ENCODE measurements around the gene VASP.

DNA sequence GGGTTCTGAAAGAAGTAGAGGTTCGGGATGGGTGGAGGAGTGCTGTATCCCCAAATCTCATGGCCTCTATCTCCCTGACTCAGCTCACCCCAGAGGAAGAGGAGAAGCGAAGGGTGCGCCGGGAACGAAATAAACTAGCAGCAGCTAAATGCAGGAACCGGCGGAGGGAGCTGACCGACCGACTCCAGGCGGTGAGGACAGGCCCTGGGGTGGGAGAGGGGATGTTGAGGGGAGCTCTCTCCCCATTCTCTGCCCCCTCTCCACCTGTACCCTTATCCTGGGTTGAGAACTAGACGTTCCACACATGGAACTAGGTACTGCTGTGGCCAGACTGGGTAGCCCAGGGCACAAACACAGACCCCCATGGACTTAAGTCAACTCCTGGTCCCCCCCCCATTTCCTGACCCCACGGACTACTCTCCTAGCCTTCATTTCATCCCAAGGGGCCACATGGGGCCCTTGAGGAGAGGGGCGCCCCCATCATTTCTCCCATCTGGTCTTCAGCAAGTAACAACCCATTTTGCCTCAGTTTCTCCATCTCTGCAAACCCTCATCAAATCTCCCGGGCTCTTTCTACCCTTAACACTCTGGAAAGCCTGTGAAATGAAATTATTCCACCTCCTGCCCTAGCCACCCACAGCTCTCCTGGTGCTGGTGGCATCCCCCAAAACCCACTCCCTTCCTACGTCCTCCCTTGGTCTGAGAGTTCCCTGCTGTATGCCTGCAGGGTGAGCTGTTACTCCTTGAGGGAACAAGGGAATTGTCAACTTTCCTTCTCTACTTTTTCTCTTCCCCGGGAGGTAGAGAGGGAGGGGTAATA lies 36.0 kb upstream of the VASP start:
- TF ChIP-seq IRF2 (CRISPR knock-in tag; IDR thresholded peaks at IDR 0.05) (no peak), EZH2 (conservative IDR thresholded peaks at IDR 0.05; ENCODE audit: low read depth, low read length) (no peak), FOXA3 (CRISPR knock-in tag; IDR thresholded peaks at IDR 0.05) (no peak), ESRRA (CRISPR knock-in tag; IDR thresholded peaks at IDR 0.05; ENCODE audit: low read depth) (no peak), HDAC6 (IDR thresholded peaks at IDR 0.05; ENCODE audit: low read depth, low read length) (no peak), ZNF12 (CRISPR knock-in tag; IDR thresholded peaks at IDR 0.05) (no peak), RFX5 (IDR thresholded peaks at IDR 0.05; ENCODE audit: low read depth, low read length) (no peak), POLR2A (IDR thresholded peaks at IDR 0.05; ENCODE audit: insufficient read depth in 1 of 2, low read depth in 2 of 2, low read length in 2 of 2) (no peak)
- TF ChIP-seq, protein P1, sequence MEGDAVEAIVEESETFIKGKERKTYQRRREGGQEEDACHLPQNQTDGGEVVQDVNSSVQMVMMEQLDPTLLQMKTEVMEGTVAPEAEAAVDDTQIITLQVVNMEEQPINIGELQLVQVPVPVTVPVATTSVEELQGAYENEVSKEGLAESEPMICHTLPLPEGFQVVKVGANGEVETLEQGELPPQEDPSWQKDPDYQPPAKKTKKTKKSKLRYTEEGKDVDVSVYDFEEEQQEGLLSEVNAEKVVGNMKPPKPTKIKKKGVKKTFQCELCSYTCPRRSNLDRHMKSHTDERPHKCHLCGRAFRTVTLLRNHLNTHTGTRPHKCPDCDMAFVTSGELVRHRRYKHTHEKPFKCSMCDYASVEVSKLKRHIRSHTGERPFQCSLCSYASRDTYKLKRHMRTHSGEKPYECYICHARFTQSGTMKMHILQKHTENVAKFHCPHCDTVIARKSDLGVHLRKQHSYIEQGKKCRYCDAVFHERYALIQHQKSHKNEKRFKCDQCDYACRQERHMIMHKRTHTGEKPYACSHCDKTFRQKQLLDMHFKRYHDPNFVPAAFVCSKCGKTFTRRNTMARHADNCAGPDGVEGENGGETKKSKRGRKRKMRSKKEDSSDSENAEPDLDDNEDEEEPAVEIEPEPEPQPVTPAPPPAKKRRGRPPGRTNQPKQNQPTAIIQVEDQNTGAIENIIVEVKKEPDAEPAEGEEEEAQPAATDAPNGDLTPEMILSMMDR (CRISPR knock-in tag; IDR thresholded peaks at IDR 0.05): no peak
